MG63 (cell line): ENCODE data around the gene MTF1. TPM values are rescaled to one million over a fixed set of nuclear protein-coding genes. Genes with fewer than 3 reads are reported as not detected.

Source experiments
- DNase-seq: peaks from one replicate; pipeline ENCODE4 v3.0.0-alpha.2; 2020
- H3K27me3 ChIP-seq: fragments of 250-450 bp; sonication (Bioruptor Pico); 2 replicates; pipeline ENCODE4 v1.5.1; 2020; ENCODE audit warnings: mild to moderate bottlenecking, moderate library complexity
- H3K36me3 ChIP-seq: fragments of 250-450 bp; sonication (Bioruptor Pico); 2 replicates; pipeline ENCODE4 v1.5.1; 2020; ENCODE audit warnings: mild to moderate bottlenecking, moderate library complexity
- H3K4me3 ChIP-seq: fragments of 250-450 bp; sonication (Bioruptor Pico); 2 replicates; pipeline ENCODE4 v1.5.1; 2020; ENCODE audit warnings: mild to moderate bottlenecking, moderate library complexity
- H3K9me3 ChIP-seq: fragments of 250-450 bp; sonication (Bioruptor Pico); 2 replicates; pipeline ENCODE4 v1.5.1; 2020; ENCODE audit warnings: mild to moderate bottlenecking, moderate library complexity
- total RNA-seq: library from RNA; depleted of rRNA; stranded (reverse); fragments of >200 nt; shearing (Covaris generic); gene quantifications from 2 replicates; pipeline ENCODE4 v1.2.3, GENCODE V29; 2014; ENCODE audit warnings: low replicate concordance

The MTF1 gene
- total RNA-seq, 1 experiment from 2014 or later = 2.5 TPM

DNA sequence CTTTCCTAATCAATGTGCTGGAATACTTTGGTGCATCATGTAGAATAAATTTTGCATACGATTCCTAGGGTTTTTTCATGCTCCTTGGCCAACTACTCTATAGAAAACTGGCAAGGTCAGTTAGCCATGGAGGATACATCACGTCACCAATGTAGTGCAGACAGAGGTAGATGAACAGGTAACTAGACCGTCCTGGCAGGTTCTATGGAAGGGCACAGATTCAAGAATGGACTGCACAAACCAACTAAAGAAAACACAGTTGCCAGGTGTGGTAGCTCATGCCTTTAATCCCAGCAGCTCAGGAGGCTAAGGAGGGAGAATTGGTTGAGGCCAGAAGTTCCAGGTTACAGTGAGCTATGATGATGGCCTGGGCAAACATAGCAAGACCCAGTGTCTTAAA lies 9.9 kb downstream of the MTF1 start:
- H3K4me3 ChIP-seq = no peak overlapping the region
- H3K9me3 ChIP-seq = no peaks in the 10 kb centered on the region
- H3K36me3 ChIP-seq = peaks cover 55% of the 10 kb centered on the region
- no peak for DNase-seq
- H3K27me3 ChIP-seq = no peaks in the 10 kb centered on the region

DNA sequence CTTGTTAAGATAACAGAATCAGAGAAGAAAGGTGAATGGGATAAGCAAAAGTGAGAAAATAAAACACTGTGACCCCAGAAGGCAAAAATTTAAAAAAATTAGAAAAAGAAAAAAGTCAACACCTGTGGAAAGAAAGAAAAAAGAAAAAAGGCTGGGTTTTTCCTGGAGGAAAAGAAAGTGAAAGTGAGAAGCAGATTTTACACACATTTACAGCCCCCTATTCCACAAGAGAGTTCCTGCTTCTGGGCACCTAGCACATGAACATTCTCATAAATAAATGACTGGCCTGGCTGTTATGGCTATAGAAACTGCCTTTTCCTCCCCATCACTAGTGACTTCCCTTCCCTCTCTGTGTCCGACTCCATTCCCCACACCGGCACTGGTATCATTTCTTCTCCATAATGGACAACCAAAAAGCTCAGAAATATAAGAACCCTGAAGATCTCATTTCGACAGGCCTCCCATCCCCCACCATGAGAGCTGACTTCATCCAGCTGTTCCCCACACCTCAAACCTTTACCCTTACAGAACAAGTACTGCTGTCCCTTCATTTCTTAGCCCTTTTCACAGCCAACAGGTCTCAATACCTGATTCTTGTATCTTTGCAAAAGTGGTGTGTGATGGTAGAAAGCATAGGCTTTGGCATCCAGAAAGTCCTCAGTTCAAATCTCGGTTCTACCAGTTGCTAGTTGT lies 12.6 kb downstream of the MTF1 start:
- H3K9me3 ChIP-seq = no peaks in the 10 kb centered on the region
- no peak overlapping the region for H3K4me3 ChIP-seq
- no peaks in the 10 kb centered on the region for H3K27me3 ChIP-seq
- no peak for DNase-seq
- H3K36me3 ChIP-seq = peaks cover 47% of the 10 kb centered on the region

DNA sequence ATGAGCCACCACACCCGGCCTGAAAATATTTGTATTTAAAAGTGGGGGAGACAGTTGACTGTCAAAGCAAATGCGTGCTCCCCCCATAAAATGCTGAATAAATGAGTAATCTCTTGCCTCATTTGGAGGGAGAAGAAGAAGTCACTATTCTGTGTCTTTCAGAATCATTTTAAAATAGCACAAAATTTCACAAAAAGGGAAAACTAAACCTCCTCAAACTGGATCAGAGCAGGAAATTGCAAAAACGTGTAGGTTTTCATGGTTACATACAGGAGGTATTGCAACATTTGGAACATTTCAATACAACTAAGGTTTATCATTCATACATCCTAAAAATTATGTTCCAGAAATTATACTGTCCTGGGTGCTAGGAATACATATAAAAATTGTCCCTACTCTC lies 13.6 kb downstream of the MTF1 start:
- no peaks in the 10 kb centered on the region for H3K27me3 ChIP-seq
- H3K9me3 ChIP-seq = no peaks in the 10 kb centered on the region
- H3K4me3 ChIP-seq = no peak overlapping the region
- peaks cover 44% of the 10 kb centered on the region for H3K36me3 ChIP-seq
- no peak for DNase-seq

DNA sequence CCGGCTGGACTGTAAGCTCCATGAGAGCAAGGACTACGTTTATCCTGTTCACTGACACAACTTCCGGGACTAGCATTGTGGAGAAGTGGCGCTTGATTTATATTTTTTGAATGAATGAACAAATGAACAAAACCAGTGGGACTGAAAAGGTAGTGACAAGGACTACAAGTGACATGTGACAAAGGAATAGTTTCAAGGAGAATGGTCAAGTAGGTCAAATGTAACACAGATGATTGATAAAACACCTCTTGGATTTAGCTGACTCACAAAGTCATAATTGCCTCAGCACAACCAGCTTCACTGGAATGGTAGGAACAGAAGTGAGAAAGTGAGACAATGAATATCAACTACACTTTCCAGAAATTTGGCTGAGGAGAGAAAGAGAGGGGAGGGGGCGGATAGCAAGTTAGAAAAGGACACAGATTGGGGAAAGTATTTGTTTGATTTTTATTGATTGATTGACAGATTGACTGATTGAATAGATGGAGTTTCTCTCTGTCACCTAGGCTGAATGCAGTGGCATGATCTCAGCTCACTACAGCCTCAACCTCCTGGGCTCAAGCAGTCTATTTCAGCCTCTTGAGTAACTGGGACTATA lies 14.2 kb downstream of the MTF1 start:
- H3K4me3 ChIP-seq = no peak overlapping the region

DNA sequence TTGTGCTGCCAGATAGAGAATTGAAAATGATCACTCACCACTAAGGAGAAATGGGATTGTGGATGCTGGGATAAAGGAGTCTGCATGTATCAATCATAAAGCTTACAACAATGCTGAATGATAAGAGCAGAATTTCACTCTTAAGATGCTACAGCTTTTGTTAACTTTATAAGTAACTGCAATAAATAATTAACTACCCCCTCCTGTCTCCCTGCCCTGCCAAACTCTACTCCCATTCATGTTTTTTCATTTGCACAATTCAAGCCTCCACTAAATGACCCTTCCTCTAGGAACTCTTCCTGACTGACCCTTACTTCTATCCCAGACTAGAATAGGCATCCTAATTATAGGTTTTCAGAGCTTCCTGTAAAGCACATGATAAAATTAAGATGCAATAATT lies 14.9 kb downstream of the MTF1 start:
- no peak for DNase-seq
- H3K4me3 ChIP-seq = no peak overlapping the region
- peaks cover 54% of the 10 kb centered on the region for H3K36me3 ChIP-seq
- no peaks in the 10 kb centered on the region for H3K9me3 ChIP-seq
- no peaks in the 10 kb centered on the region for H3K27me3 ChIP-seq

More for the DNA sequence above, 14.2 kb downstream of the MTF1 start:
- DNase-seq = no peak
- Histone ChIP-seq H3K9me3 (no peaks in the 10 kb centered on the region), H3K27me3 (no peaks in the 10 kb centered on the region), H3K36me3 (peaks cover 48% of the 10 kb centered on the region)

DNA sequence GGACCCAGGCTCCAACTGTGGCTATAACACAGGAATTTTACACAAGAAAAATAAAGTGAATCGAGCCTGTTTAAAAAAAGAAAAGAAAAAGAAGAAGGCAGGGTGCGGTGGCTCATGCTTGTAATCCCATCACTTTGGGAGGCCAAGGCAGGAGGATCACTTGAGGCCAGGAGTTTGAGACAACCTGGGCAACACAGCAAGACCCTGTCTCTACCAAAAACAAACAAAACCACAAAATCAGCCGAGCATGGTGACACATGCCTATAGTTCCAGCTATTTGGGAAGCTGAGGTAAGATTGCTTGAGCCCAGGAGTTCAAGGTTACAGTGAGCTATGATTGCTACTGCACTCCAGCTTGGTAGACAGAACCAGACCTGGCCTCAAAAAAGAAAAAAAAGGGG lies 17.7 kb downstream of the MTF1 start:
- H3K4me3 ChIP-seq = no peak overlapping the region
- peaks cover 55% of the 10 kb centered on the region for H3K36me3 ChIP-seq
- DNase-seq = no peak
- H3K27me3 ChIP-seq = no peaks in the 10 kb centered on the region
- no peaks in the 10 kb centered on the region for H3K9me3 ChIP-seq

DNA sequence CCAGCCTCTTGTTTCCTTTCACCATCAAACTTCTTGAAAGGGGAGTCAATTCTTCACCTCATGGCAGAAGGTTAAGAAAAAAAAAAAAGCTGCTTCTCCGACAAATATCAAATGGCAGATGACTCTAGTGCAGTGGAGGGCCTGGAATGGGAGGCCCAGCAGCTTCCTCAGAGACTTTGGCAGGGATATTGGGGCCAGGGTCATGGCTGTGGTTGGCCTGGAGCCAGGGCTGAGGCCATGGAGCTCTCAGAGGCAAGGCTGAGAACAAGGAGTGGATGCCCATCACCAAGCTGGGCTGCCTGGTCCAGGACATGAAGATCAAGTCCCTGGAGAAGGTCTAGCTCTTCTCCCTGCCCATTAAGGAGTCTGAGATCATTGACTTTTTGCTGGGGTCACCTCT lies 18.7 kb downstream of the MTF1 start:
- DNase-seq = no peak
- H3K4me3 ChIP-seq = no peak overlapping the region
- no peaks in the 10 kb centered on the region for H3K9me3 ChIP-seq
- H3K36me3 ChIP-seq = peaks cover 55% of the 10 kb centered on the region
- H3K27me3 ChIP-seq = no peaks in the 10 kb centered on the region

DNA sequence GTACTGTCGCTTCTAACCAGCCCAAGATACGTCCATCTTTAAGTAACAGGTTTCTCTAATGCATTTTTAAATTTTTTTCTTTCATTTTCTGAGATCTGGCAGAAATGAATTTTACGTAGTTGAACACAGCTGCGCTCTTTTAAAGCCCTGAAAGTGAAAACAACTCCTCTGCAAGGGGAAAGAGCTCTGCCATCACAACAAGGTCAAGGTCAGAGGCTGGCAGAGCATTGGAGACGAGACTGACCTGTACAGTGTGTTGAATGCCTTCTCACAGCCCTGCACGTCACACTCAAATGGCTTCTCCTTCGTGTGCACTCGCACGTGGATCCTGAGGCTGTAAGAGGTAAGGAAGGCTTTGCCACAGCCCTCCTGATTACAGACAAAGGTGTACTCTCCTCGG lies 19.7 kb downstream of the MTF1 start:
- H3K4me3 ChIP-seq = no peak overlapping the region
- DNase-seq = no peak
- H3K27me3 ChIP-seq = no peaks in the 10 kb centered on the region
- H3K36me3 ChIP-seq = peaks cover 57% of the 10 kb centered on the region
- H3K9me3 ChIP-seq = no peaks in the 10 kb centered on the region

DNA sequence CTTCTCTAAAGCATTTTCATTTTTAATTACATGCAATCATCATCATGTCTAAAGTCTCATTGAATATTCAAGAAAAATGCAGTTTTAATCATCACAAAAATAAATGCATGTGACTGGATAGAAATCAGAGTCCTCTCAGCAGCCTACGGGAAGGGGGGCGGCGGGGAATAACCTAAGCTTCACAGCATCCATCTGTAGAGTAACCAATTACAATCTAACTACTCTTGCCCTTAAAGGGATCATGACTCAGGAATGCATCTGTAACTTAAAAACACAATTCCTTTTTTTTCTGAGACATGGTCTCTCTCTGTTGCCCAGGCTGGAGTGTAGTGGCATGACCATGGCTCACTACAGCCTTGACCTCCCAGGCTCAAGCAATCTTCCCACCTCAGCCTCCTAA lies 22.6 kb downstream of the MTF1 start:
- DNase-seq = no peak
- Histone ChIP-seq H3K36me3 (peaks cover 69% of the 10 kb centered on the region), H3K4me3 (no peak overlapping the region), H3K9me3 (no peaks in the 10 kb centered on the region), H3K27me3 (no peaks in the 10 kb centered on the region)

DNA sequence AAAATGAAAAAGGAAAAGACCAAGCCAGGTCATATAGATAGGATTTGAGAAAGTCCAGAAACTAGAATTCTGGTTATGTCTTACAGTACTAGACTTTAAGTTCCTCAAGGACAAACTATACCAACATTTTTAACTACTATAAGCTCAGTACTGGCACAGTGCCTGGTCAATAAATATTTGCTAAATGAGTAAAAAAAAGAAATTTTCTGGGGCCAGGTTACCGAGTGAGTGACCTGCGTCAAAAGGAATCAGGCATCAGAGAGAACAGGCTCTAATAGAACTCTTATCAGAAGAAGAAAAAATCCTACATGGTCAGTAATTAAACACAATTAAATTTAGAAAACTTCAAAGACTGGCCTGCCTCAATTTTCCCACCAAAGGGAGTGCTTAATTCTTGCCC lies 27.6 kb downstream of the MTF1 start:
- H3K4me3 ChIP-seq = no peak overlapping the region
- H3K36me3 ChIP-seq = peaks cover 65% of the 10 kb centered on the region
- no peaks in the 10 kb centered on the region for H3K9me3 ChIP-seq
- no peaks in the 10 kb centered on the region for H3K27me3 ChIP-seq
- DNase-seq = no peak

DNA sequence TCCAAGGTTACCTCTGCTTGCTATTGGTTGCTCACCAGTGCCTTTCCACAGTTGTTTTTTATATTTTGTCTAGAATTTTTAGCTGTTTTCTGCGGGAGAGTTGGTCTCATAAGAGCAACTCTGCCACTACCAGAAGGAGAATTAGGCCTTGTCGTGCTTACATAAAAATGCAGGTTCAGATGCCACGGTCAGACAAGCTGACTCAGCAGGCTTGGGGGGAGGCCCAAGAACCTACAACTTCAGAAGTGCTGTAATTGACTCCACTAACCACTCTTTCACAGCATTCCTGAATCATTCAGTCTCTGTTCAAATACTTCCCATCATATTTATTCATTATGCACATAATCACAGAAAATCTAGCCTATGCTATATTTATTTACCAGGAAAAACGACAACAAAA lies 28.3 kb downstream of the MTF1 start:
- no peak for DNase-seq
- Histone ChIP-seq H3K36me3 (peaks cover 63% of the 10 kb centered on the region), H3K27me3 (no peaks in the 10 kb centered on the region), H3K9me3 (no peaks in the 10 kb centered on the region), H3K4me3 (no peak overlapping the region)

DNA sequence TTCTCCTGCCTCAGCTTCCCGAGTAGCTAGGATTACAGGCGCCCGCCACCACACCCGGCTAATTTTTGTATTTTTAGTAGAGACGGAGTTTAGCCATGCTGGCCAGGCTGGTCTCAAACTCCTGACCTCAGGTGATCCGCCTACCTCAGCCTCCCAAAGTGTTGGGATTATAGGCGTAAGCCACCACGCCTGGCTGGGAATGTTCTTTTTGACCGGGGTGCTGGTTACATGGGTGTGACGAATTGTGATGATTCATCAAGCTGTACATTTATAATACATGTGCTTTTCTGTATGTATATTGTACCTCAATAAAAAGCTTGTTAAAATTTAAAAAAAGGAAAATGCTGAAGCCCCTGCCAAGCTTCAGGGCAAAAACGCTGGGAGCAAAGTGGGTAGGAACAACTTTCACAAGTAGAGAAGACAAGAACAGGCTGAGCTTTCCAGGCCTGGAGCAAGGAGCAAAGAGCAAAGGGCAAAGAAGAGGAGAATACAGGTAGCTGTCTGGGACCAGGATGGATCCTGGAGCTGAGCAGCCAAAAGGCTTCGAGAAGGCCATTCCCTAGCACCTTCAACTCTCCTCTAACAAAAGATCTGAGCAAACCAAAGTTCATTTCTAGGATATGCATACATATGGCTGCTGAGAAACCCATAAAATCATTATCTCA lies 30.9 kb downstream of the MTF1 start:
- no peak overlapping the region for H3K4me3 ChIP-seq
- H3K27me3 ChIP-seq = no peaks in the 10 kb centered on the region
- H3K36me3 ChIP-seq = peaks cover 56% of the 10 kb centered on the region
- DNase-seq = no peak
- H3K9me3 ChIP-seq = no peaks in the 10 kb centered on the region

DNA sequence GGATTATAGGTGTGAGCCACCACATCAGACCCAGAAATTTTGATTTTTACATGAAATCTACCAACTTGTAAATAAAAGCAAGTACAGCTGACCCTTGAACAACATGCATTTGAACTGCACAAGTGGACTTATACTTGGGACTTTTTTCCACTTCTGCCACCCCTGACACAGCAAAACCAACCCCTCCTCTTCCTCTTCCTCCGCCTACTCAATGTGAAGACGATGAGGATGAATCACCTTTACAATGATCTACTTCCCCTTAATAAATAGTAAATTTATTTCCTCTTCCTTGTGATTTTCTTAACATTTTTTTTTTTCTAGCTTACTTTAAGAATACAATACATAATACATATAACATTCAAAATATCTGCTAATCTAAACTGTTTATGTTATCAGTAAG lies 33.9 kb downstream of the MTF1 start:
- DNase-seq = no peak
- H3K36me3 ChIP-seq = peaks cover 63% of the 10 kb centered on the region

DNA sequence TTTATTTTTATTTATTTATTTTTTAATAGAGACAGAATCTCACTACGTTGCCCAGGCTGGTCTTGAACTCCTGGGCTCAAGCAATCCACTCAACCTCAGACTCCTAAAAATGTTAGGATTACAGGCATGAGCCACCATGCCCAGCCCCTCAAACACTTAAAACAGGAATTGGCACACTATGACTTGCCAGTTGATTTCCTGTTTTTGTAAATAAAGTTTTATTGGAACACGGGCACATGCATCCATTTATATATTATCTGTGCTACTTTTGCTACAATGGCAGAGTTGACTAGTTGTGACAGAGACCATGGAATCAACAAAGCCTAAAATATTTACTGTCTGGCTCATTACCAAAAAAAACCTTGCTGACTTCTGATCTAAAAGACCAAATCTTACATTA lies 35.4 kb downstream of the MTF1 start:
- Histone ChIP-seq H3K36me3 (peaks cover 63% of the 10 kb centered on the region), H3K27me3 (no peaks in the 10 kb centered on the region), H3K9me3 (no peaks in the 10 kb centered on the region), H3K4me3 (no peak overlapping the region)
- no peak for DNase-seq

More for the DNA sequence above, 33.9 kb downstream of the MTF1 start:
- no peak overlapping the region for H3K4me3 ChIP-seq
- no peaks in the 10 kb centered on the region for H3K9me3 ChIP-seq
- no peaks in the 10 kb centered on the region for H3K27me3 ChIP-seq

DNA sequence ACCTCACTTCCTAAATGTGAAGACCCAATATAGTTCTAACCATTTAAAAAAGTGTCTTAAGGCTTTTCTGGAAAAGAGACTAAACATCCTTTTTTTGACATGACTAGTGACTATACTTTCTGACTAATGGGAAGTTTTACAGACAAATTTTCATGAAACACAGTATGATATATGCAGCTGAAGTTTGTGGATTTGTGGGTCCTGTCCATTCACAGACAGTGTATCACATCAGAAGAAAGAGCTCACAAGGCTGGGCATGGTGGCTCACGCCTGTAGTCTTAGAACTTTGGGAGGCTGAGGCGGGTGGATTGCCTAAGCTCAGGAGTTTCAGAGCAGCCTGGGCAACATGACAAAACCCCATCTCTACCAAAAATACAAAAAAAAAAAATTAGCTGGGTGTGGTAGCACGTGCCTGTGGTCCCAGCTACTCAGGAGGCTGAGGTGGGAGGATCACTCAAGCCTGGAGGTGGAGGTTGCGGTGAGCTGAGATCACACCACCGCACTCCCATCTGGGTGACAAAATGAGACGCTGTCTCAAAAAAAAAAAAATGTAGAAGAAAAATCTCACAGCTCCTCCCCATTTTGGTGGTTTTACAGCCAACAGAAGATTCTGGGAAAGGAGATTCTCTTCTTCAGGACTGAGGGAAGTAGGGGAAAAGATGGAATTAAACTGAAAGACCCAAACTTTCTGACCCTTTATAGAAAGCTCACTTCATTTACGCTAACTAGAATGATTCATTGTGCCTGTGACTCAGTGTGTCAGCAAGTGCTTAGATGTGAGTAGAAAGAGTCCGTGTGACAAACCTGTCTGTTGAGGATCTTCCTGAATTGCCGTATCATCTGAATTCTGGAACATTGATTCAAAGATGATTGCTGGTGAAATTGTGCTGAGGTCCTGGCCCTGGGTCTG lies 36.2 kb downstream of the MTF1 start:
- no peak for DNase-seq
- H3K9me3 ChIP-seq = no peaks in the 10 kb centered on the region
- no peaks in the 10 kb centered on the region for H3K27me3 ChIP-seq
- H3K36me3 ChIP-seq = peaks cover 58% of the 10 kb centered on the region
- no peak overlapping the region for H3K4me3 ChIP-seq

DNA sequence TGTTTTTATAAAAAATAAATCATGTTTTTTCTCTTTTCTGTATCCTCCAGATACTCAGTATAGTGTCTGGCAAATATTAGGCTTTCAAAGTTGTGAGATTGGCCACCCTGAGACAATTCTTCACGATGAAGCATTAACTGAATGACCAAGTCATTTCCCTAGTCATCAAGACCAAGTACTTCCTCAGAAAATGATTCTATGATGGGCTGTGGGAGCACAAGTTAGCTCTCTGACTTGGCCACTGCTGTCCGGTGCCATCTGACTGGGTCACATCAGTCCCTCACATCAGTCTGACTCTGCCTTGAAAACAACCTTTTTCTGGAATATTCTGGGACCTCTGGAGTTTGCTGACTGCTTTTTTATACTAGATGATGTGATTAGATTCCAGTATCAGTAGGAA lies 37.9 kb downstream of the MTF1 start:
- Histone ChIP-seq H3K27me3 (no peaks in the 10 kb centered on the region), H3K36me3 (peaks cover 58% of the 10 kb centered on the region), H3K9me3 (no peaks in the 10 kb centered on the region), H3K4me3 (no peak overlapping the region)
- DNase-seq = no peak

DNA sequence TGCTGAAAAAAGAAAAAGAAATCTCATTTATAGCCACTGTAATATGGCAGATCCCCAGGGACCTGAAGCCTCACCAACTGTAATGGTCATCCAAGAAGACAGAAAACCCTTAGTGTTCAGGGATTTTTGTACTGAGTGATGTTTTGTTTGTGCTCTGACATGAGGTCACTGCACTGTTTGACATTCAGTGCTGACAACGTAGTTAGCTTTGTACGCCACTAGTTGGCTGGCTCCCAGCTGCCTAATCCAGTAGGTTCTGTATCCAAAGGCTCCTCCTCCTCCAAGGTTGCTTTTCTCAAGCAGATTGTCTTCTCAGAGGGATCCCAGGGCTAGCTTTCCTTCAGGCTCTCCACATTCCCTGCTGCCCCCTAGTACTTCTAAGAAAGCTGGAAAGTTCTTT lies 41.9 kb downstream of the MTF1 start:
- H3K4me3 ChIP-seq = no peak overlapping the region
- DNase-seq = no peak
- no peaks in the 10 kb centered on the region for H3K27me3 ChIP-seq
- no peaks in the 10 kb centered on the region for H3K9me3 ChIP-seq
- peaks cover 41% of the 10 kb centered on the region for H3K36me3 ChIP-seq
